ENCODE measurements around the gene THEM4.
A peak's percentile ranks its signal among the peaks of the same experiment; 100 is the strongest.

Gene THEM4

DNA sequence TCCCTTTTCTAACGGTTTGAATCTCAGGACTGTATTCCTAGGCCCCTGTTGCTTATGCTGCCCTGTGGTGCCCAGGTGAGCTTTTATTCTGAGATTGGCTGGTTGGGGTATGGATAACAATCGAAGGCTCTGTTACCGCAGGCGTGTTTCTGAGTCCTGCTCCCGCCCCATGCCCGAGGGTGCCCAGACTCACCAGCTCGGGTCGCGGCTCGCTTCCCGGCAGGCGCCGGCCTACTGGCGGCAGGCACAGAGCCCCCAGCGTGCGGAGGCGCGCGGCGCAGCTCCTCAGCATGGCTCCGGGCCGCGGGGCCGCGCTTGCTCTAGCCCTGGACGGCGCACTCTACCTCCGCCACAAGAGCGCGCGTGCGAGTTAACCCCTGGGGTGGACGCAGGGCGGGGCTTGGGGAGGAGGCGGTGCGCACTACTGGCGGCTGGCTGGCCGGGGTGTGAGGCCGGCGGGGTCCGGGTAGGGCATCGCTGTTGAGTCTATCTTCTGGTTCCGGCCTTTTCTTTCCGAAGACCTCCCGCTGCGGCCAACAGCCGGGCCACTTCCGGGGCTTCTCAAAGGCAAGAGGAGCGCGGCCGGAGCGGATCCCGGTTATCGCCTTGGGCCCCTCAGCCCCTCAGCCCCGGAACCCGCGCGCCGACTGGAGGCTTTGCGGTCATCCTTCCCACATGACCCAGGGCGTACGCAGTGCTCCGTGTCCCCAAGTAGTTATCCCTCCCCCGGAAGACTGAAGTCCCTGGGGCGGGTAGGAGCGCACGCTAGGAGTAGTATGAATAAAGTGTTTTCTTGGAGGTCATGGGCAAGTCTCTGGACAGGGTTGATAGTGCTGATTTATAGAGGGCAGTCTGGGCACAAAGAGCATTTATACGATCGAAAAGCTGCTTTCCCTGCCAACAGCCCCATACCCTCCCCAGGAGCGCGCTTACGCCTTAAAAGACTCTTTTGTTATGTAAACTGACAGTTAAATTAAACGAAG is at the start of gene THEM4:
TSS of gene THEM4 (minus strand) at position 345 of the 983 bp plus-strand sequence. CDS start at position 292, 53 bp downstream.
- peak; percentile 89 to 98 (median 90) for DNase-seq (ENCODE audit: low read depth in 3 of 3)

DNA sequence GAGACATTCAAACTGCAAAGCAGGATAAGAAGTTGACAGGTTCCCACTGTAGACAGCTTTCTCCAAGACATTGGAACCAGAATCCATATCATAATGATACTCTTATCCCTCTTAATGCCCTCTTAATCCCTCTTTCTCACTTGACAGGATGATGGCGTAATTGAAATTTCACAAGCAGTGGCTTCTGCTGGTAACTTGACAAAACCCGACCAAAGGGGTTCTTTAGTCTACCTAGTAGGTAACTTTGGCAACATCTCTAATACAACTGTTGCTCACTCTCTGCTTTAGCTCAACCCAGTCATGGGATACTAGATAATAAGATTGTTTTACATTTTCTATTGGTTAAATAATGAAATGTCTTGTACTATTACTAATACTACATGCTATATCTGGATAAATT is 49.6 kb upstream of the THEM4 start:
- DNase-seq (ENCODE audit: low read depth in 3 of 3) = no peak

DNA sequence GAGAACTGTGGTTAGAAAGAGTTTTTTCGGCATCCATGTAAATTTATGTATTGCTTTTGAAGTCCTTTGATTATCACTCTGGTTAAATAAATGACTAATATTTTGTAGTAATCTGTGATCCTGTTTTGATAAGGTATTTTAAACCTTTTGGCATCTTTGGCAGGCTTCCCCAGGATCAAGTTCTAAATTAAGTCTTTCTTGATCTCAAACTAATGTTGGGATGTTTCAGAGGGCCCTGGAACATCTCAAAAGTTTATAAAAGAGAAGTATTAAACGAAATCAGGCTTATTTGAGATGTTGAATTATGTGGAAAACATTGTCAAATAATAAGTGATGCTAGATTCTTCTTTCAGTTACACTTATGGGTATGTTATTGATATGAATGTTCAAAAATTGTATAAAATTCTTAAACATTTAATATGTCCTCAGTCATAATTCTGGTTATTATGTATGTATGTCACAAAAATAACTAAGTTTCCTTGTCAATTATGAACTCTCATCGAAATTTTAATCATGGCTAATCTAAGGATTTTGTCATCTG is 47.7 kb upstream of the THEM4 start:
- DNase-seq (ENCODE audit: low read depth in 3 of 3) = no peak

DNA sequence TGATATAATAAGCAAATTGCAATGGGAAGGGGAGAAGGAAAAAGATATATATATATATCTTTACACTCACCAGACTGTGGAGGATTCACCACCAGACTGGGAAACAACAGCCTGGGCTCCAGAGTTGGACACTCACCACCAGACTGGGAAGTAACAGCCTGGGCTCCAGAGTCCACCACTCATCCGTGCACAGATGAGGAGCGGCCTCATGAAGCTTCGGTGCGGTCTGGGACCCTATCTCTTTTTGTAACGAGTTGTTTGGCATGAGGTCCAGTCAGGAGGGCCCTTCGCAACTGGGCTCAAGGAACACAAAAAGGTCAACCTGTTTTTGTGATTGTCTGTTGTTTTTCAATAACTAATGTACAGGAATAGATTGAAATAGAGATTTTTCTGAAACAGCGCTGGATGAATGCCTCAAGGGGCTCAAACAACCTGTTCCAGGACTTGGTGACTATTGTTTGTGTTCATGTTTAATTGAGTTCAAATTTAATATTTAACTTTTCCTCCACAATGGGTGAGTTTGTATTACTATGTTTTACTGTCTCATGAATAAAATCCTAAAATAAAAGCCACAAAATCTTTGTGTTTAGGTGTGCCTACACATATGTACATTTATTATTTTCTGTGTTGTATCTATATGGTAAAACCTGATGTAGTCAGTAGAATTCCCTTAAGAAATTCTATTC is 44.2 kb upstream of the THEM4 start:
- DNase-seq (ENCODE audit: low read depth in 3 of 3) = no peak

DNA sequence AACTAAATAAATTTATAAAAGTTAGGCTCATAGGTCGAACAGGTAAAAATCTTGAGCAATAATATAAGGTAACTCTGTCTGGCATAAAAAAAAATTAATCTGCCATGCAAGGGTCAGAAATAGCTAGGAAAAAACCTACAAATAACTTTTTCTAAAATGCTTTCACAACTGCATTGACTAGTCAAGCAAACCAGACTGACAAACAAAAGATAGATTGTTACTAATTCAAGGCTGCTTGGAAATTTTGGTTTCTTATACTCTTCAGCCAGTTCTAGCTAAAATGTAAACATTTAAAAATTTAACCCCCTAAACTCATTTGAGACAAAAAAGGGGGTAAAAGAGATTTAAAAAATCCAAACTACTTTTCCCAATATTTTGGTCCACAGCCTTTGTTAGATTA is 43.5 kb upstream of the THEM4 start:
- DNase-seq (ENCODE audit: low read depth in 3 of 3) = no peak

GRCh38 chr1:151949371-151950193 is 40.3 kb upstream of the THEM4 start:
- DNase-seq (ENCODE audit: low read depth in 3 of 3) = no peak

- DNase-seq (ENCODE audit: low read depth in 3 of 3) = no peak
Measured at GRCh38 chr1:151948506-151948905, 39.2 kb upstream of the THEM4 start.

DNA sequence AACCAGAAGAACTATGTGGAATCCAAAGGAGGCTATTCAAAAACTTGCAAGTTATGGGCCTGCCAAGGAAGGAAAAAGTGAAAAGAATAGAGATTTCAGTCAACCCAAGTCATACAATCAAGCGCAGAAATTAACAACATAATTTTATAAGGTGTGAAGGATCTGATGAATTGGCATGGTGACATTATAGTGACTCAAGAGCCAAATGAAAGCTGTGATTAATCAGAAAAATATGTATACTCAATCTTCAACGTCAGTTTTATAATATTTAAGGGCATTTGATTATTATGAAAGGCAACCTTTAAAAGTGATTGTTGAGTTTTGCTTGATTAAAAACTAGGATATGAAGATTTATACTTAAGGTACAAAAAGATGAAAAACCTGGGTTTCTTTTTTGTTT is 37.8 kb upstream of the THEM4 start:
- DNase-seq (ENCODE audit: low read depth in 3 of 3) = no peak

GRCh38 chr1:151945725-151946722 is 36.7 kb upstream of the THEM4 start:
- DNase-seq (ENCODE audit: low read depth in 3 of 3) = peak; percentile 31 to 67 (median 51)

DNA sequence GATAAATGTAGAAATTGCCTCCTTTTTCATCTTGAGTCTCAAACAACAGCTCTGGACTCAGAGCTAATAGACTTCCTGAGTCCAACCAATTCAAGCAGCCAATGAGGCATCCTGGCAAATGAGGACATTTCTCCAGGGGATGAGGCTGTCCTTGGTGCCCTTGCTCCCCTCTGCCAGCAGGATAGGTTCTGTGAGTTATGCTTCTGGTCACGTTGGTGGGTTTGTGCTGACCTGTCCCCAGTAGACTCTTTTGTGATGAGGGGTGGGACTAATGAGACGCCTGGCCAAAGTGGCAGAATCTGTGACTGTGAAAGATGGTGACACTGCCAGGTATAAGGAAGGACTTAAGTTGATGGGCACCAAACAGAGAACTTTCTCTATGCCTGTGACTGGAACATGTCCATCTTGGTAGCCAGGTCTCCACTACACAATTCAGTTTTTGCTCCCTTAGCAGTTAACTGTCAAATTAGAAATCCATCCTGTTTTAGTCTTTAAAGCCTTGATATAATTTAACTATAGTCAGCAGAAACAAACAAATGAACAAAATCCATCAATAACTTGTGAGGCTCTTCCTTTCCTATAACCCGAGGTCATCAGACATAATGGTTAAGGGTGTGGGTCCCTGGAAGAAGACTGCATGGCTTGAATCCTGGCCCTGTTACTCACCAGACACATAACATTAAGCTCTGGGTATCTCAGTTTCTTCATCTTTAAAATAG is 35.7 kb upstream of the THEM4 start:
- DNase-seq (ENCODE audit: low read depth in 3 of 3) = no peak

DNA sequence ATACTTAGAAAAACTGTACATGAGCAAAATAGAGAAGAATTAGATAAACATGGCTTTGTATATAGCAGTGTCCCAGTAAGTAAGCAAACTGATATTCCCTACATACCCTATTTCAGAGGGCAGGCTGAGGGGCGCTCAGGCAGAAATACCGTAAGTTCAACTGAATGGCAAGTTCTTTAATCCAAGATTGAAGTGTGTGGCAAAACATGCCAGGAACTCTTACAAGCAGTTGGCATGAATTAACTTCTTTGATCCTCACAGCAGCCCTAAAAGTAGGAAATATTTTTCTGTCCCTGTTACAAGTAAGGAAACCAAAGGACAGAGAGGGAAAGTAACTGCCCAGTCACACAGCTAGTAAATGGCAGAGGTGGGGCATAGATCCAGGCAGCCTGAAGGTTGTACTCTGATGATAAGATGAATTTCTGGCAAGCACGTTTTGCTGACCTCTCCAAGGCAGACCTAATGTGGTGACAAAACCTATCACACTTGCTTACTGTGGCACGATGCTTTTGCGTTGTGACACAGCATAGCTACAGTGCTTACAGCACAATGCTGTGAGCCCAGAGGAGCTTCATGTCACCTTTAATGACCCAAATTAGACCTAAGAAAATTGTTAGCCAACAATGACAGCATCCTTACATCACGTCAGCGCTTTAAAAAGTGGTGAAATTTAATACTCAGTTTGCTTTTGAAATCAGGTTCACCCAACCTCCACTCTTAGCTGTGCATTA is 35.0 kb upstream of the THEM4 start:
- no peak for DNase-seq (ENCODE audit: low read depth in 3 of 3)

- no peak for DNase-seq (ENCODE audit: low read depth in 3 of 3)
Measured at GRCh38 chr1:151943591-151943990, 34.3 kb upstream of the THEM4 start.

GRCh38 chr1:151942882-151943281 is 33.6 kb upstream of the THEM4 start:
- DNase-seq (ENCODE audit: low read depth in 3 of 3) = no peak

DNA sequence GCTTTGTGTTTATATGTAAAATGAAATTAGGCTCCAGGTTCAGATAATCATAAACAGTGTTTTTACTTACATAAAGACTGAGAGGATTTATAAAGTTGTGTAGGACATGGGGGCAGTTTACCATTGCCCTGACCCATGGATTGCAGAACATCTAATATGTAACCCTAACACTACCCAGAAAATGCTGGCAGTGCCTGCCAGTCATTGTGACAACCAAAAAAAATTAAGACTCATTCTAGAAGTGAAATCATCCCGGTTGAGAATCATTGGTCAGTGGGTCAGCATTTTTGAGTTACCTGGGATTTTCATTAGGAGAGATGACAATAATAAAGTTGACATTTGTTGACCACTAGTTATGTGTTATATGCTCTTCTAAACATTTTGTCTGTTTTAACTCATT is 31.2 kb upstream of the THEM4 start:
- no peak for DNase-seq (ENCODE audit: low read depth in 3 of 3)

GRCh38 chr1:151939779-151940178 is 30.5 kb upstream of the THEM4 start:
- no peak for DNase-seq (ENCODE audit: low read depth in 3 of 3)

- DNase-seq (ENCODE audit: low read depth in 3 of 3) = no peak
Measured at GRCh38 chr1:151939141-151939540, 29.8 kb upstream of the THEM4 start.

DNA sequence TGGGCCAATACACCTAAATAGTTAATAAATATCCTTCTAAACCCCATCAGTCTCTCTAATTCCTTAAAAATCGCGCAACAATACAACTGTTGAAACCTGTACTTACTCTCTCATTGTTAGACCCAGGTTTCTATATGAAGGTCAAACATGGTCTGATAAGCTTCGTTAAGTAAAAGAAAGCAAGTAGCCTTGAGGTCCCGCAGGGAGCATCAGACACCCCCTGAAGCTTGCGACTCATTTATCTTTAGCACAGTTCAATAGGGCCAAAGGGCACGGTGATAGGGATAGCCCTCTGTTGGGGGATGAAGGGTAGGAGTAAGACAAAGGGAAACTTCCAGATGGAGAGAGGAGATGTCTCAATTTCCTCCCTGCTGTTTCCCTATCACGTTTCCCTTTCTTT is 27.3 kb upstream of the THEM4 start:
- DNase-seq (ENCODE audit: low read depth in 3 of 3) = no peak

- DNase-seq (ENCODE audit: low read depth in 3 of 3) = no peak
Measured at GRCh38 chr1:151935894-151936602, 26.7 kb upstream of the THEM4 start.

Measured in stimulated activated CD4-positive, alpha-beta T cell treated with anti-CD3 and anti-CD28 coated beads, TNF-alpha, amount 100 ng/mL, for 24 hours (primary cell).